Testis (tissue), 3 donors: ENCODE measurements around the gene PNMA8A. TPM values are rescaled to one million over a fixed set of nuclear protein-coding genes. Genes with fewer than 3 reads are reported as not detected.

Source experiments
- DNase-seq: peaks from one replicate; pipeline ENCODE4 v3.0.0-alpha.2; 2019
- H3K27ac ChIP-seq, 2 donors: fragments of 200-600 bp; sonication (generic); one replicate each; pipeline ENCODE4 v1.5.1; 2019
- H3K27me3 ChIP-seq: fragments of 200-600 bp; sonication (generic); one replicate; pipeline ENCODE4 v1.5.1; 2019
- H3K36me3 ChIP-seq: fragments of 200-600 bp; sonication (generic); one replicate; pipeline ENCODE4 v1.5.1; 2017; ENCODE audit warnings: low read depth; ENCODE audit errors: missing control alignments
- H3K4me1 ChIP-seq: fragments of 200-600 bp; sonication (generic); one replicate; pipeline ENCODE4 v1.5.1; 2019
- H3K4me3 ChIP-seq, 2 donors: fragments of 200-600 bp; sonication (generic); one replicate each; pipeline ENCODE4 v1.5.1; 2017 to 2019
- H3K9me3 ChIP-seq: fragments of 200-600 bp; sonication (generic); one replicate; pipeline ENCODE4 v1.5.1; 2017
- POLR2A ChIP-seq: fragments of 450-650 bp; IDR thresholded peaks from one replicate; pipeline ENCODE4 v1.6.1; 2017; ENCODE audit warnings: antibody characterized with exemption, mild to moderate bottlenecking, moderate library complexity
- WGBS, 2 donors: methylation state at CpG; one replicate each; pipeline ENCODE4 v1.1.5; 2018; 5-methylcytosine and 5-hydroxymethylcytosine counted together
- intact Hi-C: fragments of 100-400 bp; cut with DNase I; formaldehyde crosslinking; loops from one replicate; pipeline ENCODE4 v1.15.1; 2023; ENCODE audit warnings: low total_unique reads
- polyA plus RNA-seq: library from polyadenylated mRNA; stranded (reverse); fragments of 350-450 nt; fragmentation: Illumina TruSeq; extraction: RNeasy Lipid Tissue Mini Kit (QIAGEN cat#74804); gene quantifications from one replicate; pipeline ENCODE4 v1.2.3, GENCODE V29; 2014; ENCODE audit warnings: low read depth, low replicate concordance; ENCODE audit not compliant: insufficient read depth
- total RNA-seq, 2 donors: library from RNA; depleted of rRNA; stranded (reverse); fragments of >200 nt; gene quantifications; one replicate each; pipeline ENCODE4 v1.2.3, GENCODE V29; 2016
- TF ChIP-seq, protein P1 (sequence below), 3 experiments: fragments of 450-650 bp in 2 of 3; fragments of 200-600 bp in 1 of 3; sonication (generic) in 1 of 3; IDR thresholded peaks; one replicate each; pipeline ENCODE4 v1.5.1; 2016 to 2019; ENCODE audit warnings: antibody characterized with exemption in 3 of 3, mild to moderate bottlenecking in 2 of 3, moderate library complexity in 1 of 3

Gene PNMA8A
- total and polyA plus RNA-seq, 3 donors from 2014 or later: 34.9 to 48.1 (median 44.3) TPM

DNA sequence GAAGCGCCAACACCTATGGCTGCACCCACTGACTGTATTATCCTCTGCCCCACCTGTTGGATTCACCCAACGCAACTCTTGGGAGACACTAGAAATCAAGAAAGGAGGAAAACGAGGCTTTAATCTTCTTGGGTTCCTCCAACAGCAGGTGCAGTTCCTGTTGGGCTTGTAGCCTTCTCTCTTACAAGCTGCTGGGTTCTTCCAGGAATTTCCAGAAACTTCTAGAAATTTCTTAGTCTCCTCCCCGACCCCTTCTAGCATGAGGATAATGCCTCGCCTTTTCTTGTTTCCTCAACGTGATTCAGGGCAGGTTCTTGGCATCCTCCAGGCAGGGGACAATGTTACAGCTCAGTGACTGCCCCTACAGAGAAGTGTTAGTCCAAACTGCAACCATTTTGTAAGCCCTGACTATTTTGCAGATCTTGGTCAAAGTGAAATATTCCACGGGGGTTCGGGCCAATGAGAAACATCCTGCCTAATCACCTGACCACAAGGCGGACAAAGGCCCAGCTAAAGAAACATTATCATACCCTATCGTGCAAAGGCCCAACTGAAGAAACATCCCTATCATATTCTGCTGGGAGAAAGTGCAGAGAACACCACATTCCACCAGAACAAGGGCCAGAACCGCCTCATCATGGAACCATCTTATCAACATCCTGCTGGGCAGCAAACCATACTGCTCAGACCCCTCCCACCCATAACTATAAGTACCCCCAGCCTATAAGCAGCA lies 614 bp upstream of the PNMA8A start:
- Histone ChIP-seq H3K27me3 (no peaks in the 10 kb centered on the region), H3K4me1 (peaks cover 15% of the 10 kb centered on the region), H3K36me3 (no peaks in the 10 kb centered on the region), H3K9me3 (no peaks in the 10 kb centered on the region), H3K4me3 (peak overlapping the region; percentile 57 to 68), H3K27ac (peak overlapping the region; percentile 81 to 82)
- no peak for DNase-seq
- 31 to 38% methylated on average over 11 of the region's 11 CpGs for WGBS, 2 donors
- TF ChIP-seq POLR2A: no peak
- TF ChIP-seq, protein P1, sequence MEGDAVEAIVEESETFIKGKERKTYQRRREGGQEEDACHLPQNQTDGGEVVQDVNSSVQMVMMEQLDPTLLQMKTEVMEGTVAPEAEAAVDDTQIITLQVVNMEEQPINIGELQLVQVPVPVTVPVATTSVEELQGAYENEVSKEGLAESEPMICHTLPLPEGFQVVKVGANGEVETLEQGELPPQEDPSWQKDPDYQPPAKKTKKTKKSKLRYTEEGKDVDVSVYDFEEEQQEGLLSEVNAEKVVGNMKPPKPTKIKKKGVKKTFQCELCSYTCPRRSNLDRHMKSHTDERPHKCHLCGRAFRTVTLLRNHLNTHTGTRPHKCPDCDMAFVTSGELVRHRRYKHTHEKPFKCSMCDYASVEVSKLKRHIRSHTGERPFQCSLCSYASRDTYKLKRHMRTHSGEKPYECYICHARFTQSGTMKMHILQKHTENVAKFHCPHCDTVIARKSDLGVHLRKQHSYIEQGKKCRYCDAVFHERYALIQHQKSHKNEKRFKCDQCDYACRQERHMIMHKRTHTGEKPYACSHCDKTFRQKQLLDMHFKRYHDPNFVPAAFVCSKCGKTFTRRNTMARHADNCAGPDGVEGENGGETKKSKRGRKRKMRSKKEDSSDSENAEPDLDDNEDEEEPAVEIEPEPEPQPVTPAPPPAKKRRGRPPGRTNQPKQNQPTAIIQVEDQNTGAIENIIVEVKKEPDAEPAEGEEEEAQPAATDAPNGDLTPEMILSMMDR (IDR thresholded peaks at IDR 0.05): no peak
- intact Hi-C loops: no loop called here

DNA sequence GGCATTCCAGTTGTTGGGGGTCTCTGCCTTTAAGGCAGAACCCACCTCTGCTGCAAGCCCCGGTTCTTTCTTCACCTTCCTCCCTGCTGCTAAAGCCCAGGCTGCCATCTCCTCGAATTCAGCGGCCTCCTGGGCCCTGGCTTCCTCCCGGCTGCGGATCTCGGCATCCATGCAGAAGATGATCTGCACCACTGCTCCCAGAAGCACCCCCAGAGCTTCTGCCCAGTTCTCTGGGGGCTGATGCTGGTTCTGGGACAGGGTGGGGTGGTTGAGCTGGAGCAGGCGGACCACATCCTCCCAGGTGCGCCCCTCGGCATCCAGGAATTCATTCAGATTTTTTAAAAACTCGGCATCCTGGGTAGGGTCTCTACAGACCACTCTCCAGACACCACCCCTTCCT lies 987 bp downstream of the PNMA8A start:
- DNase-seq: no peak
- intact Hi-C loops: no loop called here
- Histone ChIP-seq H3K36me3 (no peaks in the 10 kb centered on the region), H3K4me1 (peaks cover 15% of the 10 kb centered on the region), H3K4me3 (peak overlapping the region; percentile 57 to 68), H3K9me3 (no peaks in the 10 kb centered on the region), H3K27me3 (no peaks in the 10 kb centered on the region), H3K27ac (peak overlapping the region in 1 of 2 donors; percentile 81)
- TF ChIP-seq, protein P1 (IDR thresholded peaks at IDR 0.05): no peak
- TF ChIP-seq POLR2A: no peak
- WGBS, 2 donors: 45 to 67% methylated on average over 10 of the region's 10 CpGs

- DNase-seq: no peak
- no peaks in the 10 kb centered on the region for H3K9me3 ChIP-seq
- no peaks in the 10 kb centered on the region for H3K27me3 ChIP-seq
- no peaks in the 10 kb centered on the region for H3K36me3 ChIP-seq
- intact Hi-C loops: no loop called here
- no peak for TF ChIP-seq POLR2A
- TF ChIP-seq, protein P1 (IDR thresholded peaks at IDR 0.05): no peak
- WGBS, 2 donors: 89 to 91% methylated on average over 18 of the region's 18 CpGs
- no peak overlapping the region for H3K27ac ChIP-seq
- no peak overlapping the region for H3K4me3 ChIP-seq
- H3K4me1 ChIP-seq: peaks cover 15% of the 10 kb centered on the region
Observed at GRCh38 chr19:46469541-46470185, 1.7 kb downstream of the PNMA8A start.

DNA sequence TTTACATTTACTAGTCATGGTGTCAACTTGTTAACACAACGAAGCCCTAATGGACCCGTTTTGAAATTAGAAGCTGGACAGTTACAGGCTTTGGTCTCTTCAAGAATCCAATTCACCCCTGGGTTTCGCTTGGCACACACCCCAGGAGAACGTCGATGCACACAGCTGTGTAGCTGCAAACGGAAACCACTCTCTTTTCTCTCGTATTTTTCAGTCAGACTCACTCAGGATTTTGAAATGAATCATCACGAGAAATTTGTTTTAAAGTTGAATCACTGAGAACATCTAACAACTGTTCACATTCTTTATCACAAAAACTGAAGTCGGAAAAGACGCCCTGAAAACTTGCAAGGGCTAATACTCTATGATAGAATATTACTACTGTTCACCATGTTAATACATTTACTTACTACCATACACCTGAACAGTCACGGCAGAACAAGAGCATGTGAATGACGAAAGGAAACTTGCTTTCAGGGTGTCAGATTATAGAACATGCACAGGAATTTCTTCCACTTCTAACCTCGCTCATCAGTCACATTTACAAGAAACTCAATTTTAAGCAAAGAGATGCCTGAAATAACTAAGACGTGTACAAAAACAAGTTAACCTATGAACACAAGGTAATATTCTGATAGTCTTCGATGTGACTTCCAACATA lies 4.7 kb downstream of the PNMA8A start:
- TF ChIP-seq, protein P1 (IDR thresholded peaks at IDR 0.05): no peak
- no peak for TF ChIP-seq POLR2A
- peak overlapping the region in 1 of 2 donors; percentile 32 for H3K27ac ChIP-seq
- no peaks in the 10 kb centered on the region for H3K36me3 ChIP-seq
- peaks cover 3% of the 10 kb centered on the region for H3K4me1 ChIP-seq
- 59 to 64% methylated on average over 15 of the region's 15 CpGs for WGBS, 2 donors
- H3K4me3 ChIP-seq: no peak overlapping the region
- H3K27me3 ChIP-seq: no peaks in the 10 kb centered on the region
- no peak for DNase-seq
- intact Hi-C loops: no loop called here
- H3K9me3 ChIP-seq: no peaks in the 10 kb centered on the region
